Measurements from ENCODE around the gene NPLOC4. TPM values are rescaled to one million over a fixed set of nuclear protein-coding genes. Genes with fewer than 3 reads are reported as not detected.
A peak's percentile ranks its signal among the peaks of the same experiment; 100 is the strongest.

Gene NPLOC4
- total and polyA plus RNA-seq, 9 of the 15 experiments (the other 6 are each of a cell fraction or from before 2014, with no cell fraction given) = 1.5 to 116 (median 64.5) TPM

DNA sequence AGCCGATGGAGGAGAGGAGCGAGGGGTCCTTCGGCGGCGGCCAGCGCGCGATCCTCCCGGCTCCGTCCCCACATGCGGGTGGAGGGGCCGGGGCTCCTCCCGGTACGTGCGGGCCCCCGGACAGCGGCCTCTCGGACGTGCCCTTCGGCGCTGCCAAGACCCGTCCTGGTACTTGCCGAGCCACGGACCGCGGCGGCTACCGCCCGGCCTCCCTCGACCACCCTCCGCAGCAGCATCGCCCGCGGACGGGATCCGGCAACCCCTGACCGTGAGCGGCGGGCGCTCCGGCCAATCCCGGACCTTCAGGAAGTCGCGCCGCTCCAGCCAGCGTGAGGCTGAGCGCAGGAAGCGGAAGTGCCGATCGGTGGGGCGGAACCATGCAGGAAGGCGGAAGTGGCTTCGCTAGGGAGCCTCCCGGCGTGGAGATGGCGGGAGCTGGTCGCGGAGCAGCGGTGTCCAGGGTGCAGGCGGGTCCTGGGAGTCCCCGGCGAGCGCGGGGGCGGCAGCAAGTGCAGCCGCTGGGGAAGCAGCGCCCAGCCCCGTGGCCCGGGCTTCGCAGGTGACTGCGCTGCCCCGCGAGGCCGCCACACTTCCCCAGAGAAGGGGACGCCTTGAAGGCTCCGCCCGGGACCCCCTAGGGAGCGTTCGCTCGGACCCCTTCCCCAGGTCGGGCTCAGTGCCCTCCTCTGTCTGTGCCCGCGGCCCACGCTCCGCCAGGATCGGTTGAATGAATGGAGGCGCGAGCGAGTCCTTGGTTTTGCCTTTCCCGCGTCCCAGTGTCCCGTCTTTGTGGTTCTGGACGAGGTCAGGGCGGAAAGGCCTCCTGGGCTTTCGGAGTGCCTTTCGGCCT lies 29.7 kb upstream of the NPLOC4 start, which contains the start of the genes CCDC137 and OXLD1 (continued):
- TF ChIP-seq, protein P1, sequence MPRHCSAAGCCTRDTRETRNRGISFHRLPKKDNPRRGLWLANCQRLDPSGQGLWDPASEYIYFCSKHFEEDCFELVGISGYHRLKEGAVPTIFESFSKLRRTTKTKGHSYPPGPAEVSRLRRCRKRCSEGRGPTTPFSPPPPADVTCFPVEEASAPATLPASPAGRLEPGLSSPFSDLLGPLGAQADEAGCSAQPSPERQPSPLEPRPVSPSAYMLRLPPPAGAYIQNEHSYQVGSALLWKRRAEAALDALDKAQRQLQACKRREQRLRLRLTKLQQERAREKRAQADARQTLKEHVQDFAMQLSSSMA (CRISPR knock-in tag; IDR thresholded peaks at IDR 0.05) = 0 out of 2 replicates have a peak, but pooled peaks have one; percentile 52
- TF ChIP-seq ZNF699 (CRISPR knock-in tag; IDR thresholded peaks at IDR 0.05; ENCODE audit: insufficient replicate concordance) (no peak), HSF4 (CRISPR knock-in tag; IDR thresholded peaks at IDR 0.05; ENCODE audit: borderline replicate concordance) (no peak), ELF4 (CRISPR knock-in tag; IDR thresholded peaks at IDR 0.05) (peak; percentile 99), CTBP1 (IDR thresholded peaks at IDR 0.05; ENCODE audit: borderline replicate concordance) (peak; percentile 47; the same call in 1 of the 2 replicates), MECOM (CRISPR knock-in tag; IDR thresholded peaks at IDR 0.05) (no peak), POLR2H (tag; IDR thresholded peaks at IDR 0.05; ENCODE audit: low read depth) (peak; percentile 40; the same call in 1 of the 2 replicates), SMAD1 (IDR thresholded peaks at IDR 0.05; ENCODE audit: low read depth, low read length, partially characterized antibody) (peak; percentile 49), ATF7 (IDR thresholded peaks at IDR 0.05) (peak; percentile 65), ZNF146 (CRISPR knock-in tag; IDR thresholded peaks at IDR 0.05; ENCODE audit: unreplicated experiment) (no peak), HINFP (tag; conservative IDR thresholded peaks at IDR 0.05; ENCODE audit: low read depth) (no peak), FOSL1 (tag; conservative IDR thresholded peaks at IDR 0.05) (no peak), ZNF75A (CRISPR knock-in tag; IDR thresholded peaks at IDR 0.05) (no peak), TBP (optimal IDR thresholded peaks at IDR 0.05; ENCODE audit: low read depth, low read length) (peak; percentile 90), MTA2 (IDR thresholded peaks at IDR 0.05; ENCODE audit: low read depth) (no peak), CHD1 (IDR thresholded peaks at IDR 0.05; ENCODE audit: low read length) (no peak), ZNF551 (CRISPR knock-in tag; IDR thresholded peaks at IDR 0.05) (no peak), MIER1 (IDR thresholded peaks at IDR 0.05; ENCODE audit: low read depth) (no peak), GMEB1 (CRISPR knock-in tag; IDR thresholded peaks at IDR 0.05) (no peak), POLR2AphosphoS2 (IDR thresholded peaks at IDR 0.05; ENCODE audit: low read length) (no peak), OTX1 (CRISPR knock-in tag; IDR thresholded peaks at IDR 0.05) (no peak), ZNF76 (CRISPR knock-in tag; IDR thresholded peaks at IDR 0.05; ENCODE audit: borderline replicate concordance) (no peak)
- TF ChIP-seq, protein P2, sequence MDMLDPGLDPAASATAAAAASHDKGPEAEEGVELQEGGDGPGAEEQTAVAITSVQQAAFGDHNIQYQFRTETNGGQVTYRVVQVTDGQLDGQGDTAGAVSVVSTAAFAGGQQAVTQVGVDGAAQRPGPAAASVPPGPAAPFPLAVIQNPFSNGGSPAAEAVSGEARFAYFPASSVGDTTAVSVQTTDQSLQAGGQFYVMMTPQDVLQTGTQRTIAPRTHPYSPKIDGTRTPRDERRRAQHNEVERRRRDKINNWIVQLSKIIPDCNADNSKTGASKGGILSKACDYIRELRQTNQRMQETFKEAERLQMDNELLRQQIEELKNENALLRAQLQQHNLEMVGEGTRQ (CRISPR knock-in tag; IDR thresholded peaks at IDR 0.05) = no peak
- TF ChIP-seq, protein P3, sequence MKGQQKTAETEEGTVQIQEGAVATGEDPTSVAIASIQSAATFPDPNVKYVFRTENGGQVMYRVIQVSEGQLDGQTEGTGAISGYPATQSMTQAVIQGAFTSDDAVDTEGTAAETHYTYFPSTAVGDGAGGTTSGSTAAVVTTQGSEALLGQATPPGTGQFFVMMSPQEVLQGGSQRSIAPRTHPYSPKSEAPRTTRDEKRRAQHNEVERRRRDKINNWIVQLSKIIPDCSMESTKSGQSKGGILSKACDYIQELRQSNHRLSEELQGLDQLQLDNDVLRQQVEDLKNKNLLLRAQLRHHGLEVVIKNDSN (CRISPR knock-in tag; IDR thresholded peaks at IDR 0.05) = peak; percentile 12; the same call in 1 of the 2 replicates

Data from K562 (cell line).